NCI-H446 treated with DMSO at 0.1 percent for 48 hours (cell line): Measurements from ENCODE around the gene REG4.

Source experiments
- DNase-seq: peaks from one replicate; lab custom pipeline; 2025; lab: John Stamatoyannopoulos, UW

The REG4 gene

GRCh38 chr1:119779869-119780356 is 31.3 kb downstream of the REG4 start:
- no peak for DNase-seq

GRCh38 chr1:119778886-119779560 is 32.2 kb downstream of the REG4 start:
- no peak for DNase-seq

GRCh38 chr1:119778359-119778758 is 32.9 kb downstream of the REG4 start:
- no peak for DNase-seq

- DNase-seq: no peak
Measured at GRCh38 chr1:119774746-119775490, 36.3 kb downstream of the REG4 start.

- DNase-seq: no peak
Measured at GRCh38 chr1:119773711-119774241, 37.5 kb downstream of the REG4 start.

GRCh38 chr1:119772298-119772697 is 39.0 kb downstream of the REG4 start:
- no peak for DNase-seq

- DNase-seq: no peak
Measured at GRCh38 chr1:119771770-119772169, 39.5 kb downstream of the REG4 start.

- DNase-seq: peak; percentile 19
Measured at GRCh38 chr1:119771016-119771415, 40.2 kb downstream of the REG4 start.

- no peak for DNase-seq
Measured at GRCh38 chr1:119768778-119769177, 42.5 kb downstream of the REG4 start, which contains the start of gene HMGCS2. HMGCS2 (minus strand) TSS chr1:119768905; CDS start chr1:119768844, 61 bp downstream.

- peak; percentile 55 for DNase-seq
Measured at GRCh38 chr1:119767486-119767885, 43.8 kb downstream of the REG4 start.

- no peak for DNase-seq
Measured at GRCh38 chr1:119766374-119766794, 44.9 kb downstream of the REG4 start.

GRCh38 chr1:119764220-119764619 is 47.0 kb downstream of the REG4 start:
- DNase-seq: no peak

GRCh38 chr1:119762953-119763352 is 48.3 kb downstream of the REG4 start:
- DNase-seq: no peak

- DNase-seq: no peak
Measured at GRCh38 chr1:119762409-119762808, 48.9 kb downstream of the REG4 start.

GRCh38 chr1:119758584-119758983 is 52.7 kb downstream of the REG4 start:
- no peak for DNase-seq

- no peak for DNase-seq
Measured at GRCh38 chr1:119752592-119752991, 58.7 kb downstream of the REG4 start.

GRCh38 chr1:119748040-119748439 is 63.2 kb downstream of the REG4 start:
- DNase-seq: no peak

- no peak for DNase-seq
Measured at GRCh38 chr1:119747451-119747850, 63.8 kb downstream of the REG4 start.

- no peak for DNase-seq
Measured at GRCh38 chr1:119745034-119745433, 66.2 kb downstream of the REG4 start.

- DNase-seq: no peak
Measured at GRCh38 chr1:119744598-119744942, 66.7 kb downstream of the REG4 start.
